Measurements from ENCODE around the gene NSFL1C. TPM values are rescaled to one million over a fixed set of nuclear protein-coding genes. Genes with fewer than 3 reads are reported as not detected.

The NSFL1C gene
- polyA plus RNA-seq, 1 of the 3 experiments (the other 2 are of a cell fraction) = 45.9 TPM

- peak in 1 of 2 experiments; percentile 95; a peak in 2 of 4 replicates for TF ChIP-seq EP300 (IDR thresholded peaks at IDR 0.05; ENCODE audit: borderline replicate concordance in 1 of 2, low read depth in 1 of 2, low read length in 1 of 2)
- no peak for TF ChIP-seq MXI1 (IDR thresholded peaks at IDR 0.05; ENCODE audit: low read depth, low read length)
- peak; percentile 100 for TF ChIP-seq FOSL2 (IDR thresholded peaks at IDR 0.05; ENCODE audit: borderline replicate concordance, low read depth)
- TF ChIP-seq GABPA (IDR thresholded peaks at IDR 0.05; ENCODE audit: low read depth) = peak; percentile 53; the same call in 1 of the 2 replicates
- peak; percentile 83 for TF ChIP-seq ELF1 (IDR thresholded peaks at IDR 0.05)
- peak; percentile 55 for TF ChIP-seq USF1 (IDR thresholded peaks at IDR 0.05; ENCODE audit: borderline replicate concordance, low read depth)
- TF ChIP-seq RCOR1 (IDR thresholded peaks at IDR 0.05; ENCODE audit: low read length) = peak; percentile 38; the same call in 1 of the 2 replicates
- TF ChIP-seq, protein P1, sequence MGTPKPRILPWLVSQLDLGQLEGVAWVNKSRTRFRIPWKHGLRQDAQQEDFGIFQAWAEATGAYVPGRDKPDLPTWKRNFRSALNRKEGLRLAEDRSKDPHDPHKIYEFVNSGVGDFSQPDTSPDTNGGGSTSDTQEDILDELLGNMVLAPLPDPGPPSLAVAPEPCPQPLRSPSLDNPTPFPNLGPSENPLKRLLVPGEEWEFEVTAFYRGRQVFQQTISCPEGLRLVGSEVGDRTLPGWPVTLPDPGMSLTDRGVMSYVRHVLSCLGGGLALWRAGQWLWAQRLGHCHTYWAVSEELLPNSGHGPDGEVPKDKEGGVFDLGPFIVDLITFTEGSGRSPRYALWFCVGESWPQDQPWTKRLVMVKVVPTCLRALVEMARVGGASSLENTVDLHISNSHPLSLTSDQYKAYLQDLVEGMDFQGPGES (IDR thresholded peaks at IDR 0.05; ENCODE audit: low read depth, low read length) = no peak
- peak; percentile 70; the same call in 1 of the 2 replicates for TF ChIP-seq FOXM1 (IDR thresholded peaks at IDR 0.05; ENCODE audit: low read depth)
- peak; percentile 88 for TF ChIP-seq SIN3A (IDR thresholded peaks at IDR 0.05; ENCODE audit: borderline replicate concordance, low read depth, low read length)
- no peak for TF ChIP-seq RAD21 (IDR thresholded peaks at IDR 0.05; ENCODE audit: low read length)
- peak; percentile 100 for TF ChIP-seq JUND (IDR thresholded peaks at IDR 0.05)
- TF ChIP-seq YY1 (IDR thresholded peaks at IDR 0.05; ENCODE audit: low read depth) = no peak
- TF ChIP-seq, protein P2, sequence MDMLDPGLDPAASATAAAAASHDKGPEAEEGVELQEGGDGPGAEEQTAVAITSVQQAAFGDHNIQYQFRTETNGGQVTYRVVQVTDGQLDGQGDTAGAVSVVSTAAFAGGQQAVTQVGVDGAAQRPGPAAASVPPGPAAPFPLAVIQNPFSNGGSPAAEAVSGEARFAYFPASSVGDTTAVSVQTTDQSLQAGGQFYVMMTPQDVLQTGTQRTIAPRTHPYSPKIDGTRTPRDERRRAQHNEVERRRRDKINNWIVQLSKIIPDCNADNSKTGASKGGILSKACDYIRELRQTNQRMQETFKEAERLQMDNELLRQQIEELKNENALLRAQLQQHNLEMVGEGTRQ (IDR thresholded peaks at IDR 0.05; ENCODE audit: borderline replicate concordance, low read depth, low read length) = no peak
- TF ChIP-seq, protein P3, sequence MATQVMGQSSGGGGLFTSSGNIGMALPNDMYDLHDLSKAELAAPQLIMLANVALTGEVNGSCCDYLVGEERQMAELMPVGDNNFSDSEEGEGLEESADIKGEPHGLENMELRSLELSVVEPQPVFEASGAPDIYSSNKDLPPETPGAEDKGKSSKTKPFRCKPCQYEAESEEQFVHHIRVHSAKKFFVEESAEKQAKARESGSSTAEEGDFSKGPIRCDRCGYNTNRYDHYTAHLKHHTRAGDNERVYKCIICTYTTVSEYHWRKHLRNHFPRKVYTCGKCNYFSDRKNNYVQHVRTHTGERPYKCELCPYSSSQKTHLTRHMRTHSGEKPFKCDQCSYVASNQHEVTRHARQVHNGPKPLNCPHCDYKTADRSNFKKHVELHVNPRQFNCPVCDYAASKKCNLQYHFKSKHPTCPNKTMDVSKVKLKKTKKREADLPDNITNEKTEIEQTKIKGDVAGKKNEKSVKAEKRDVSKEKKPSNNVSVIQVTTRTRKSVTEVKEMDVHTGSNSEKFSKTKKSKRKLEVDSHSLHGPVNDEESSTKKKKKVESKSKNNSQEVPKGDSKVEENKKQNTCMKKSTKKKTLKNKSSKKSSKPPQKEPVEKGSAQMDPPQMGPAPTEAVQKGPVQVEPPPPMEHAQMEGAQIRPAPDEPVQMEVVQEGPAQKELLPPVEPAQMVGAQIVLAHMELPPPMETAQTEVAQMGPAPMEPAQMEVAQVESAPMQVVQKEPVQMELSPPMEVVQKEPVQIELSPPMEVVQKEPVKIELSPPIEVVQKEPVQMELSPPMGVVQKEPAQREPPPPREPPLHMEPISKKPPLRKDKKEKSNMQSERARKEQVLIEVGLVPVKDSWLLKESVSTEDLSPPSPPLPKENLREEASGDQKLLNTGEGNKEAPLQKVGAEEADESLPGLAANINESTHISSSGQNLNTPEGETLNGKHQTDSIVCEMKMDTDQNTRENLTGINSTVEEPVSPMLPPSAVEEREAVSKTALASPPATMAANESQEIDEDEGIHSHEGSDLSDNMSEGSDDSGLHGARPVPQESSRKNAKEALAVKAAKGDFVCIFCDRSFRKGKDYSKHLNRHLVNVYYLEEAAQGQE (IDR thresholded peaks at IDR 0.05; ENCODE audit: low read depth, low read length) = peak; percentile 53; the same call in 1 of the 2 replicates
Measured at GRCh38 chr20:1415667-1416468, 50.8 kb downstream of the NSFL1C start (continued).
